ENCODE data around the gene MLLT6. TPM values are rescaled to one million over a fixed set of nuclear protein-coding genes. Genes with fewer than 3 reads are reported as not detected.

Gene MLLT6
- total and polyA plus RNA-seq, 2 of the 13 experiments (the other 11 are each of a cell fraction or from before 2014, with no cell fraction given), result 50.7 to 69.5 TPM

GRCh38 chr17:38657824-38658740 is 47.0 kb upstream of the MLLT6 start (continued):
- TF ChIP-seq FOXP4 (CRISPR knock-in tag; IDR thresholded peaks at IDR 0.05), result no peak; the same call in 1 of the 2 replicates
- 0 out of 2 replicates have a peak, but pooled peaks have one; percentile 7 for TF ChIP-seq IRF2 (CRISPR knock-in tag; IDR thresholded peaks at IDR 0.05)
- peak; percentile 5; the same call in 1 of the 2 replicates for TF ChIP-seq KLF6 (CRISPR knock-in tag; IDR thresholded peaks at IDR 0.05)
- peak; percentile 51; the same call in 1 of the 2 replicates for TF ChIP-seq ZBTB2 (CRISPR knock-in tag; IDR thresholded peaks at IDR 0.05; ENCODE audit: low read depth)
- TF ChIP-seq ZBED4 (CRISPR knock-in tag; IDR thresholded peaks at IDR 0.05; ENCODE audit: borderline replicate concordance), result no peak
- 0 out of 2 replicates have a peak, but pooled peaks have one; percentile 13 for TF ChIP-seq ZNF280B (CRISPR knock-in tag; IDR thresholded peaks at IDR 0.05; ENCODE audit: borderline replicate concordance)
- TF ChIP-seq ZNF629 (CRISPR knock-in tag; conservative IDR thresholded peaks at IDR 0.05), result no peak
- no peak for TF ChIP-seq PTBP1 (IDR thresholded peaks at IDR 0.05; ENCODE audit: low read depth, low read length, poor library complexity, severe bottlenecking)
- no peak for TF ChIP-seq TP53 (CRISPR knock-in tag; conservative IDR thresholded peaks at IDR 0.05)
- TF ChIP-seq THAP11 (CRISPR knock-in tag; IDR thresholded peaks at IDR 0.05), result no peak
- TF ChIP-seq ZFP37 (CRISPR knock-in tag; IDR thresholded peaks at IDR 0.05; ENCODE audit: borderline replicate concordance), result peak; percentile 63; the same call in 1 of the 2 replicates
- TF ChIP-seq ZBTB44 (CRISPR knock-in tag; IDR thresholded peaks at IDR 0.05), result 0 out of 2 replicates have a peak, but pooled peaks have one; percentile 35
- TF ChIP-seq ZNF160 (CRISPR knock-in tag; IDR thresholded peaks at IDR 0.05), result peak; percentile 29; the same call in 1 of the 2 replicates
- no peak for TF ChIP-seq ZNF792 (CRISPR knock-in tag; IDR thresholded peaks at IDR 0.05)
- 0 out of 2 replicates have a peak, but pooled peaks have one; percentile 56 for TF ChIP-seq PREB (CRISPR knock-in tag; IDR thresholded peaks at IDR 0.05)
- no peak for TF ChIP-seq ZNF652 (CRISPR knock-in tag; IDR thresholded peaks at IDR 0.05; ENCODE audit: borderline replicate concordance, low read depth)

Measured in HepG2 (cell line).